ENCODE results near the gene WWOX.
A peak's percentile ranks its signal among the peaks of the same experiment; 100 is the strongest.

Gene WWOX

DNA sequence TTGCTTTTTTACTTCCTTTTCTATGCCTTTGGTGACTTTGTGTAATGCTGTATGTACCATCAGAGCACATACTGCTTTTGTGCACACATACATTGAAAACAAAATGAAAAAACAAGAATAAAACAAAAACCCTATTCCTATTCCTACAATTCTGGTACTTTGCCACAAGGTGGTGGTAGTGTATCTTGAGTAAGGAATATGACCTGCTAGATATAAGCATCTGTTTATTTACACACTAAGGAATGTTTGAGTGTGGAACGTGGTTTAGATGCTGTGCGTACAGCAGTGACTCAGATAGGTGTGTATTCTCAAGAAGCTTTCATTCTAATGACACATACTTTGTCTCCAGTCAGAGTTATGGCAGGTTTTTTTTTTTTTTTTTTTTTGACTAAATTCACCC, 606.2 kb downstream of the WWOX start:
- Histone ChIP-seq H3K27me3 (replicated peaks; ENCODE audit: insufficient read depth, low read length) (no peaks in the 10 kb centered on the region), H3K4me2 (ENCODE audit: low read depth, low read length) (no peak overlapping the region), H3K36me3 (replicated peaks; ENCODE audit: insufficient read depth, low read length) (no peaks in the 10 kb centered on the region), H4K20me1 (ENCODE audit: insufficient read depth, low read length) (peaks cover 47% of the 10 kb centered on the region), H3K79me2 (ENCODE audit: low read length) (peaks cover 80% of the 10 kb centered on the region), H3F3A (ENCODE audit: insufficient read depth, low read length) (peaks cover 70% of the 10 kb centered on the region), H3K9me2 (replicated peaks; ENCODE audit: insufficient read depth, low read length) (no peaks in the 10 kb centered on the region), H2AFZ (ENCODE audit: low read length) (no peak overlapping the region), H3K9me3 (replicated peaks; ENCODE audit: insufficient read depth, low read length) (no peaks in the 10 kb centered on the region), H3K4me1 (ENCODE audit: low read length) (no peaks in the 10 kb centered on the region), H3K27ac (ENCODE audit: low read length) (no peak overlapping the region), H3K9ac (ENCODE audit: low read length) (no peak overlapping the region), H3K4me3 (ENCODE audit: low read length) (no peak overlapping the region)
- DNase-seq: peak; percentile 21
- TF ChIP-seq EZH2phosphoT487 (IDR thresholded peaks at IDR 0.05; ENCODE audit: low read length) (no peak), EZH2 (optimal IDR thresholded peaks at IDR 0.05; ENCODE audit: low read depth, low read length) (no peak), CTCF (IDR thresholded peaks at IDR 0.05; ENCODE audit: low read length) (peak; percentile 32)

GRCh38 chr16:78706637-78707036, 607.2 kb downstream of the WWOX start:
- H3K36me3 ChIP-seq (replicated peaks; ENCODE audit: insufficient read depth, low read length): no peaks in the 10 kb centered on the region
- no peaks in the 10 kb centered on the region for H3K4me1 ChIP-seq (ENCODE audit: low read length)
- no peaks in the 10 kb centered on the region for H3K27me3 ChIP-seq (replicated peaks; ENCODE audit: insufficient read depth, low read length)
- no peak for DNase-seq
- peaks cover 52% of the 10 kb centered on the region for H4K20me1 ChIP-seq (ENCODE audit: insufficient read depth, low read length)
- no peak overlapping the region for H3K4me2 ChIP-seq (ENCODE audit: low read depth, low read length)
- TF ChIP-seq CTCF (IDR thresholded peaks at IDR 0.05; ENCODE audit: low read length): no peak
- no peak for TF ChIP-seq EZH2 (optimal IDR thresholded peaks at IDR 0.05; ENCODE audit: low read depth, low read length)
- TF ChIP-seq EZH2phosphoT487 (IDR thresholded peaks at IDR 0.05; ENCODE audit: low read length): no peak
- H3K9ac ChIP-seq (ENCODE audit: low read length): no peak overlapping the region
- H3K27ac ChIP-seq (ENCODE audit: low read length): no peak overlapping the region
- H3K9me2 ChIP-seq (replicated peaks; ENCODE audit: insufficient read depth, low read length): no peaks in the 10 kb centered on the region
- no peak overlapping the region for H3K4me3 ChIP-seq (ENCODE audit: low read length)
- peaks cover 70% of the 10 kb centered on the region for H3F3A ChIP-seq (ENCODE audit: insufficient read depth, low read length)
- peaks cover 84% of the 10 kb centered on the region for H3K79me2 ChIP-seq (ENCODE audit: low read length)
- H3K9me3 ChIP-seq (replicated peaks; ENCODE audit: insufficient read depth, low read length): no peaks in the 10 kb centered on the region
- H2AFZ ChIP-seq (ENCODE audit: low read length): no peak overlapping the region

DNA sequence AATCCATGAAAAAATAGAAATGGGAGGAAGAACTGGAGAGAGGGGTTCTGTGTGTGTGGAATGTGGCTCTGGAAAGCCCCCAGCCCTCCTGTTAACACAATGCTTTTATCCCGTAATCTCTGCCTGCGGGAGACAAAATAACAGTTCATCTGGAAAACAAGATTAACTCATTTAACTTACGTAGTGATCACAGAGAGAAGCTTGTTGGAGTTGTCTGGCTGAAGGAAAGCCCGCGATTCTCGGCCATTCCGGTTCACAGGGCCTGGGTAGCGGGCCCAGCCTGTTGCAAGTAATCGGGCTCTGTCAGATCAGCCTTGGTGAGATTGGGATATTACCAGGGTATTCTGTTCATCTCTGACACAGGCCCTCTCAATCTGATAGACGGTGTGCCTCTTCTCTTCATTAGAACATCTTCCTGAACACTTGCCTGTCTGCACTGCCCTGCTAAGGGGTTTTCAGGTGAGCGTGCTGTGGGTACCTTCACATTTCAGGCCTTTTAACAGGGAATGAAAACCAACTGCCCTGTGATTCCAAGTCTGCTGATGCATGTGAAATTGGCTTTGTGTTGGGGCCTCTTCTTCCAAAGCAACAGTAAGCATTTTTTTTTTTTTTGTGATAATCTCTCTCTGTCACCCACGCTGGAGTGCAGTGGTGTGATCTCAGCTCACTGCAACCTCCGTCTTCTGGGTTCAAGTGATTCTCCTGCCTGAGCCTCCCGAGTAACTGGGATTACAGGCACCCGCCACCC, 609.9 kb downstream of the WWOX start:
- H3K36me3 ChIP-seq (replicated peaks; ENCODE audit: insufficient read depth, low read length): no peaks in the 10 kb centered on the region
- TF ChIP-seq EZH2phosphoT487 (IDR thresholded peaks at IDR 0.05; ENCODE audit: low read length): no peak
- no peak for TF ChIP-seq EZH2 (optimal IDR thresholded peaks at IDR 0.05; ENCODE audit: low read depth, low read length)
- no peak for TF ChIP-seq CTCF (IDR thresholded peaks at IDR 0.05; ENCODE audit: low read length)
- H3K4me2 ChIP-seq (ENCODE audit: low read depth, low read length): no peak overlapping the region
- H3K9me2 ChIP-seq (replicated peaks; ENCODE audit: insufficient read depth, low read length): no peaks in the 10 kb centered on the region
- H3K27ac ChIP-seq (ENCODE audit: low read length): no peak overlapping the region
- no peak overlapping the region for H3K4me3 ChIP-seq (ENCODE audit: low read length)
- H3K9ac ChIP-seq (ENCODE audit: low read length): no peak overlapping the region
- peaks cover 83% of the 10 kb centered on the region for H3F3A ChIP-seq (ENCODE audit: insufficient read depth, low read length)
- DNase-seq: no peak
- no peaks in the 10 kb centered on the region for H3K9me3 ChIP-seq (replicated peaks; ENCODE audit: insufficient read depth, low read length)
- H3K4me1 ChIP-seq (ENCODE audit: low read length): no peaks in the 10 kb centered on the region
- peaks cover 66% of the 10 kb centered on the region for H4K20me1 ChIP-seq (ENCODE audit: insufficient read depth, low read length)
- no peak overlapping the region for H2AFZ ChIP-seq (ENCODE audit: low read length)
- H3K27me3 ChIP-seq (replicated peaks; ENCODE audit: insufficient read depth, low read length): no peaks in the 10 kb centered on the region
- peaks cover 93% of the 10 kb centered on the region for H3K79me2 ChIP-seq (ENCODE audit: low read length)

Measured in MM.1S (cell line).